OCI-LY3 (cell line): ENCODE measurements around the gene FAM240A.

Source experiments
- EZH2phosphoT487 ChIP-seq: fragments of 200-600 bp; shearing (Covaris generic); IDR thresholded peaks from 2 replicates; pipeline ENCODE4 v1.6.1; 2018; ENCODE audit warnings: antibody characterized with exemption, mixed run types, low read depth
- TF ChIP-seq, protein P1 (sequence below): fragments of 200-600, 300-600 bp; sonication (generic); IDR thresholded peaks from 2 replicates; pipeline ENCODE4 v1.5.1; 2014; ENCODE audit warnings: antibody characterized with exemption, low read length, low read depth

DNA sequence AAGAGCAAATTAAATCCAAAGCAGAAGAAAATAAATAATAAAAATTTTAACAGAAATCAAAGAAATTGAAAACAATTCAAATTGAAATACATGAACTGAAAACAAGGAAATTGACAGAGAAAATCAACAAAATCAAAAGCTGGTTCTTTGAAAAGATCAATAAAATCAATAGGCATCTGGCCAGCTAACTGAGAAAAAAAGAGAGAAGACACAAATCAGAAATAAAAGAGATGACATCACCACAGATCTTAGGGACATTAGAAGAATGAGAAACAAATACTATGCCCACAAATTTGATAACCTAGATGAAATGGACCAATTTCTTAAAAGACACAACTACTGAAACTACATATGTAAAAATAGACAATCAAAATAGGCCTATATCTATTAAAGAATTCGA is 38.8 kb downstream of the FAM240A start:
- TF ChIP-seq, protein P1, sequence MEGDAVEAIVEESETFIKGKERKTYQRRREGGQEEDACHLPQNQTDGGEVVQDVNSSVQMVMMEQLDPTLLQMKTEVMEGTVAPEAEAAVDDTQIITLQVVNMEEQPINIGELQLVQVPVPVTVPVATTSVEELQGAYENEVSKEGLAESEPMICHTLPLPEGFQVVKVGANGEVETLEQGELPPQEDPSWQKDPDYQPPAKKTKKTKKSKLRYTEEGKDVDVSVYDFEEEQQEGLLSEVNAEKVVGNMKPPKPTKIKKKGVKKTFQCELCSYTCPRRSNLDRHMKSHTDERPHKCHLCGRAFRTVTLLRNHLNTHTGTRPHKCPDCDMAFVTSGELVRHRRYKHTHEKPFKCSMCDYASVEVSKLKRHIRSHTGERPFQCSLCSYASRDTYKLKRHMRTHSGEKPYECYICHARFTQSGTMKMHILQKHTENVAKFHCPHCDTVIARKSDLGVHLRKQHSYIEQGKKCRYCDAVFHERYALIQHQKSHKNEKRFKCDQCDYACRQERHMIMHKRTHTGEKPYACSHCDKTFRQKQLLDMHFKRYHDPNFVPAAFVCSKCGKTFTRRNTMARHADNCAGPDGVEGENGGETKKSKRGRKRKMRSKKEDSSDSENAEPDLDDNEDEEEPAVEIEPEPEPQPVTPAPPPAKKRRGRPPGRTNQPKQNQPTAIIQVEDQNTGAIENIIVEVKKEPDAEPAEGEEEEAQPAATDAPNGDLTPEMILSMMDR = no peak
- TF ChIP-seq EZH2phosphoT487 = no peak
